ENCODE measurements around the gene RNF181.

RNF181 gene

DNA sequence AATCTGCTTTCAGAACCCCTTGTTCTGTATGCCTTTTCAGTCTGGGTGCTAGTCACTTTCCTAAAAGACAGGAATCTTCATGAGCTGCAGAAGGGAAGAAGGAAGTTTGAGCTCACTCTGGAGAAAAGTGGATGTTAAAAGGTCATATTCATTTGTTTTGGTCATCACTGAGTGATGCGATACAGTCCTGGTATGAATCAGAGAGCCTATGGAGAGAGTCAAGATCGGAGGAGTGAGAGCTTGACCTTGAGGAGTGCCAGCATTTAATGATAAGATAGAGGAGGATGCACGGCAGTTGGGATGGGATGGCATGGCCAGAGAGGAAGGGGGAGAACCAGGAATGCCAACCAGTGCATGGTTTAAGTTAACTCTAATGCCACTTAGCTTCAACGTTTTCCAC is 40.1 kb downstream of the RNF181 start:
- H3K27ac ChIP-seq (ENCODE audit: low read depth in 2 of 2, low read length in 2 of 2) = no peak overlapping the region
- peaks cover 60 to 79% of the 10 kb centered on the region in 2 donors for H3K36me3 ChIP-seq (ENCODE audit: control insufficient read depth in 2 of 2, insufficient read depth in 2 of 2, low read length in 2 of 2)
- H3K9ac ChIP-seq (ENCODE audit: low read depth in 1 of 2, low read length in 2 of 2) = no peak overlapping the region

DNA sequence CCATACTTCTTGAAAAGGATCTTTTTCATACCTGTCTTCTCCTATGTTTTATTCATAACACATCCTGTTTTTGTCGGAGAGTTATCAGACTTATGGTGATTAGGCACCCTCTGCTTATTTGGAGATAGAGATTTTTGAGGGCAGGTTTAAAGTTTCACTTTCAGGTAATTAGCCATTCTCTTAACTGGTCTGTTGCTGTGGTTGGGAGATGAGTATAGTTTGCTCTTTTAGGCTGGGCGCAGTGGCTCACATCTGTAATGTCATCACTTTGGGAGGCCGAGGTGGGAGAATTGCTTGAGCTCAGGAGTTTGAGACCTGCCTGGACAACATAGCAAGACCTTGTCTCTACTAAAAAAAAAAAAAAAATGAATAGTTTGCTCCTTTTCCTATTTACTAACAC is 47.2 kb downstream of the RNF181 start:
- H3K27me3 ChIP-seq (ENCODE audit: control insufficient read depth in 2 of 2, insufficient read depth in 2 of 2, low read length in 2 of 2) = no peaks in the 10 kb centered on the region
- no peak overlapping the region for H3K4me3 ChIP-seq (ENCODE audit: low read length in 2 of 2)
- peaks cover 73 to 88% of the 10 kb centered on the region in 2 donors for H3K36me3 ChIP-seq (ENCODE audit: control insufficient read depth in 2 of 2, insufficient read depth in 2 of 2, low read length in 2 of 2)
- no peak overlapping the region for H3K9ac ChIP-seq (ENCODE audit: low read depth in 1 of 2, low read length in 2 of 2)
- no peaks in the 10 kb centered on the region for H3K4me1 ChIP-seq (ENCODE audit: control insufficient read depth in 2 of 2, insufficient read depth in 2 of 2, low read length in 2 of 2)
- H3K9me3 ChIP-seq (ENCODE audit: control insufficient read depth in 2 of 2, low read length in 2 of 2) = no peaks in the 10 kb centered on the region
- no peak overlapping the region for H3K27ac ChIP-seq (ENCODE audit: low read depth in 2 of 2, low read length in 2 of 2)

More for the DNA sequence above, 40.1 kb downstream of the RNF181 start:
- Histone ChIP-seq H3K4me1 (ENCODE audit: control insufficient read depth in 2 of 2, insufficient read depth in 2 of 2, low read length in 2 of 2) (no peaks in the 10 kb centered on the region), H3K9me3 (ENCODE audit: control insufficient read depth in 2 of 2, low read length in 2 of 2) (no peaks in the 10 kb centered on the region), H3K4me3 (ENCODE audit: low read length in 2 of 2) (no peak overlapping the region), H3K27me3 (ENCODE audit: control insufficient read depth in 2 of 2, insufficient read depth in 2 of 2, low read length in 2 of 2) (no peaks in the 10 kb centered on the region)

DNA sequence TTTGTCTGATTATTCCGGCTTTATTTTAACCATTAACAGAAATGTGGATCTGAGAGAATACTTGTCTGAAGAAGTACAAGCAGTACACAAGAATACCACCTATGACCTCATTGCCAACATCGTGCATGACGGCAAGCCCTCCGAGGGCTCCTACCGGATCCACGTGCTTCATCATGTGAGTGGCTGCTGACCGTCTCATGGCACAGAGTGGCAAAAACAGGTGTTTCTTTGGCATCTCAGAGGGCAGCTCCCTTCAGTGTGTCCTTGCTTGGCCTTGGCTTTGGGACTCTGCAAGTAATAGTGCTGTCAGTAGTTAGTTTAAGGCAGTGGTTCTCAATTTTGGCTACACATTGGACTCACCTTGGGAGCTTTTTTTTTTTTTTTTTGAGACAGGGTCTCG is 49.4 kb downstream of the RNF181 start:
- Histone ChIP-seq H3K27me3 (ENCODE audit: control insufficient read depth in 2 of 2, insufficient read depth in 2 of 2, low read length in 2 of 2) (no peaks in the 10 kb centered on the region), H3K36me3 (ENCODE audit: control insufficient read depth in 2 of 2, insufficient read depth in 2 of 2, low read length in 2 of 2) (peaks cover 79 to 84% of the 10 kb centered on the region in 2 donors), H3K4me1 (ENCODE audit: control insufficient read depth in 2 of 2, insufficient read depth in 2 of 2, low read length in 2 of 2) (no peaks in the 10 kb centered on the region), H3K9me3 (ENCODE audit: control insufficient read depth in 2 of 2, low read length in 2 of 2) (no peaks in the 10 kb centered on the region), H3K4me3 (ENCODE audit: low read length in 2 of 2) (no peak overlapping the region), H3K27ac (ENCODE audit: low read depth in 2 of 2, low read length in 2 of 2) (no peak overlapping the region), H3K9ac (ENCODE audit: low read depth in 1 of 2, low read length in 2 of 2) (no peak overlapping the region)

DNA sequence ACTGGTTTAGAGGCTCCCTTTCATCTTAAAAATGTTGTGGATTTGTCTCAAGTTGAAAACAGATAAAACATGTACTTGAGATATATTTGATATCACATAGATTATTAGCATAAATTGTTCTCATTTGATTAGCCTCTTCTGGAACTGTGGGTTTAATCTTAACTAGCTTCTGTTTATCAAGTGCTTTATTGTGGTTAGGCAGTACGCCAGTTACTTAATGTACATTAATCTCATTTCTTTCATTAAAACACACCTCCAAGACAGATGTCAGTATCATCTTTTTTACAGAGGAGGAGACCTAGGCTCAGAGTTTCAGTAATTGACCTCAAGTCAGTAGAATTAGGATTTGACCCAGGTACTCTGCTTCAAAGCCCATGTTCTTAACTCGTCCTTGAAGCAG is 50.6 kb downstream of the RNF181 start:
- H3K36me3 ChIP-seq (ENCODE audit: control insufficient read depth in 2 of 2, insufficient read depth in 2 of 2, low read length in 2 of 2) = peaks cover 72 to 79% of the 10 kb centered on the region in 2 donors
- H3K4me1 ChIP-seq (ENCODE audit: control insufficient read depth in 2 of 2, insufficient read depth in 2 of 2, low read length in 2 of 2) = no peaks in the 10 kb centered on the region
- H3K27ac ChIP-seq (ENCODE audit: low read depth in 2 of 2, low read length in 2 of 2) = no peak overlapping the region
- no peak overlapping the region for H3K4me3 ChIP-seq (ENCODE audit: low read length in 2 of 2)
- H3K9ac ChIP-seq (ENCODE audit: low read depth in 1 of 2, low read length in 2 of 2) = no peak overlapping the region
- no peaks in the 10 kb centered on the region for H3K9me3 ChIP-seq (ENCODE audit: control insufficient read depth in 2 of 2, low read length in 2 of 2)
- H3K27me3 ChIP-seq (ENCODE audit: control insufficient read depth in 2 of 2, insufficient read depth in 2 of 2, low read length in 2 of 2) = no peaks in the 10 kb centered on the region
